GM12878 (cell line): ENCODE measurements around the gene SYNJ2. TPM values are rescaled to one million over a fixed set of nuclear protein-coding genes. Genes with fewer than 3 reads are reported as not detected.

ENCODE experiments used
- ATAC-seq: fragments of 200-7000 bp; cut with Tn5 transposase; 3 replicates; pipeline ENCODE4 v1.9.1; 2020; ENCODE audit warnings: mild to moderate bottlenecking, moderate library complexity
- BruUV-seq: library from RNA; stranded (reverse); fragments of 400-500 nt; replicated peaks from 2 replicates; lab custom pipeline; 2021; lab: Mats Ljungman, UMichigan
- CTCF ChIA-PET: fragments of 300-600 bp; sonication (Branson Sonifier 250); formaldehyde crosslinking; extraction: SDS; loops from one replicate; lab custom pipeline; 2021; ENCODE audit warnings: inconsistent platforms; lab: Yijun Ruan, JAX
- POLR2A ChIA-PET: fragments of 350-600 bp; formaldehyde crosslinking; extraction: SDS; loops from one replicate; lab custom pipeline; 2021; ENCODE audit warnings: inconsistent platforms; lab: Charles Lee
- RAD21 ChIA-PET: fragments of 300-600 bp; sonication (Branson Sonifier 250); formaldehyde crosslinking; loops from one replicate; lab custom pipeline; 2023; ENCODE audit warnings: antibody characterized with exemption; ENCODE audit not compliant: unreplicated experiment; lab: Charles Lee
- SMC1A ChIA-PET: fragments of 300-600 bp; sonication (Branson Sonifier 250); formaldehyde crosslinking; loops from one replicate; lab custom pipeline; 2023; ENCODE audit not compliant: unreplicated experiment, uncharacterized antibody; lab: Charles Lee
- DNase-seq: peaks from one replicate; pipeline ENCODE4 v3.0.0-alpha.2; 2011; ENCODE audit warnings: low read depth, low spot score
- FAIRE-seq: peaks from 3 replicates; lab custom pipeline; 2011; peaks lifted over from hg19 to GRCh38; lab: Jason Lieb, UNC
- H2AFZ ChIP-seq: 2 replicates; pipeline ENCODE4 v1.6.0; 2011; ENCODE audit warnings: low read depth, low read length, control low read depth; ENCODE audit not compliant: control insufficient read depth
- H3K27ac ChIP-seq: 2 replicates; pipeline ENCODE4 v1.5.1; 2011; ENCODE audit warnings: control low read depth; ENCODE audit not compliant: control insufficient read depth, insufficient read depth
- H3K27me3 ChIP-seq, 2 experiments: replicated peaks in 1 of 2; 2 replicates each; pipeline versions ENCODE4 v1.6.0 to v1.6.1; 2011; ENCODE audit warnings: low read length in 1 of 2; ENCODE audit not compliant: control insufficient read depth in 2 of 2, insufficient read depth in 2 of 2
- H3K36me3 ChIP-seq, 2 experiments: 2 replicates each; pipeline ENCODE4 v1.5.1; 2011; ENCODE audit warnings: low read length in 1 of 2; ENCODE audit not compliant: control insufficient read depth in 2 of 2, insufficient read depth in 2 of 2
- H3K4me1 ChIP-seq: 2 replicates; pipeline ENCODE4 v1.6.1; 2011; ENCODE audit warnings: mild to moderate bottlenecking, low read length, moderate library complexity, mixed read lengths; ENCODE audit not compliant: control insufficient read depth, insufficient read depth
- H3K4me2 ChIP-seq: 2 replicates; pipeline ENCODE4 v1.6.0; 2011; ENCODE audit warnings: control low read depth; ENCODE audit not compliant: control insufficient read depth, insufficient read depth
- H3K4me3 ChIP-seq: fragments of 200-600 bp; sonication (generic); 2 replicates; pipeline ENCODE4 v1.5.1; 2016
- H3K79me2 ChIP-seq: 2 replicates; pipeline ENCODE4 v1.6.0; 2011; ENCODE audit warnings: low read length; ENCODE audit not compliant: control insufficient read depth, insufficient read depth
- H3K9ac ChIP-seq: 2 replicates; pipeline ENCODE4 v1.8.0; 2011; ENCODE audit warnings: low read length, control low read depth, mixed read lengths; ENCODE audit not compliant: control insufficient read depth, insufficient read depth
- H3K9me3 ChIP-seq: replicated peaks from 3 replicates; pipeline ENCODE4 v1.5.1; 2011; ENCODE audit warnings: mild to moderate bottlenecking, low read length; ENCODE audit not compliant: control insufficient read depth, insufficient read depth
- H4K20me1 ChIP-seq: 2 replicates; pipeline ENCODE4 v1.6.0; 2011; ENCODE audit not compliant: control insufficient read depth, insufficient read depth
- EP300 ChIP-seq, 2 experiments: fragments of 150-350 bp in 1 of 2; IDR thresholded peaks; 2 replicates each; pipeline ENCODE4 v1.6.1; 2011 to 2012; ENCODE audit warnings: low read depth in 2 of 2, low read length in 2 of 2, borderline replicate concordance in 1 of 2, improper control_type of control experiment in 1 of 2, inconsistent platforms in 1 of 2; ENCODE audit not compliant: control insufficient read depth in 1 of 2
- FOXK2 ChIP-seq: fragments of 450-650 bp; IDR thresholded peaks from 2 replicates; pipeline ENCODE4 v1.6.1; 2017; ENCODE audit warnings: mild to moderate bottlenecking, moderate library complexity
- IRF4 ChIP-seq: IDR thresholded peaks from 2 replicates; pipeline ENCODE4 v1.6.1; 2011; ENCODE audit warnings: low read depth, low read length
- KAT2A ChIP-seq: conservative IDR thresholded peaks from 2 replicates; pipeline ENCODE4 v1.6.1; 2011; ENCODE audit warnings: low read depth, low read length; ENCODE audit not compliant: control insufficient read depth
- NFIC ChIP-seq: IDR thresholded peaks from 2 replicates; pipeline ENCODE4 v1.6.1; 2012; ENCODE audit warnings: low read depth, mild to moderate bottlenecking, inconsistent platforms, low read length, moderate library complexity
- POLR2AphosphoS5 ChIP-seq: IDR thresholded peaks from 2 replicates; pipeline ENCODE4 v1.6.1; 2011; ENCODE audit warnings: mild to moderate bottlenecking, low read length, inconsistent platforms
- RFX5 ChIP-seq: IDR thresholded peaks from 2 replicates; pipeline ENCODE4 v1.6.1; 2011; ENCODE audit warnings: low read depth, low read length, improper control_type of control experiment
- SIX5 ChIP-seq: IDR thresholded peaks from 2 replicates; pipeline ENCODE4 v1.6.1; 2011; ENCODE audit warnings: mild to moderate bottlenecking, low read depth, low read length, moderate library complexity; ENCODE audit not compliant: severe bottlenecking
- SMARCA5 ChIP-seq: fragments of 450-650 bp; IDR thresholded peaks from 2 replicates; pipeline ENCODE4 v1.6.1; 2017; ENCODE audit warnings: mild to moderate bottlenecking
- SMC3 ChIP-seq: IDR thresholded peaks from 2 replicates; pipeline ENCODE4 v1.6.1; 2011; ENCODE audit warnings: low read length, improper control_type of control experiment, borderline replicate concordance
- SUZ12 ChIP-seq: fragments of 200-600 bp; sonication (generic); IDR thresholded peaks from one replicate; pipeline ENCODE4 v1.6.1; 2018; ENCODE audit warnings: antibody characterized with exemption, mild to moderate bottlenecking; ENCODE audit not compliant: unreplicated experiment
- ZSCAN29 ChIP-seq: fragments of 450-650 bp; IDR thresholded peaks from 2 replicates; pipeline ENCODE4 v1.6.1; 2017; ENCODE audit warnings: mild to moderate bottlenecking, moderate library complexity
- WGBS: methylation state at CpG from one replicate; pipeline ENCODE4 v1.1.6; 2016; ENCODE audit warnings: low lambda C conversion rate; ENCODE audit not compliant: insufficient replicate concordance, insufficient coverage; ENCODE audit errors: missing lambda C conversion rate; 5-methylcytosine and 5-hydroxymethylcytosine counted together
- in situ Hi-C: fragments of 300-500 bp; cut with MboI; formaldehyde crosslinking; loops from 9 replicates; pipeline ENCODE4 v1.14.3; 2018; ENCODE audit warnings: mixed read lengths
- intact Hi-C: fragments of 100-400 bp; cut with micrococcal nuclease; formaldehyde crosslinking; loops from one replicate; pipeline ENCODE4 v1.14.2; 2022; ENCODE audit not compliant: unreplicated experiment
- polyA plus RNA-seq, 11 experiments: library from polyadenylated mRNA; depleted of rRNA in 4 of 11; unstranded in 6 of 11; stranded (reverse) in 5 of 11; fragments of >200 nt; fragmentation: Nextera tagmentation in 4 of 11; fragmentation: Illumina TruSeq in 1 of 11; extraction: Ambion mirVana in 4 of 11; extraction: Trizol in 1 of 11; gene quantifications; 1 replicate in 1 of 11; 2 replicates in 10 of 11; pipeline versions ENCODE4 v1.2.1 to v1.2.3, GENCODE V29; 2011 to 2016; ENCODE audit warnings: inconsistent platforms in 2 of 11, missing spikeins in 2 of 11, low read depth in 1 of 11
- total RNA-seq, 4 experiments: library from RNA; depleted of rRNA in 3 of 4; stranded (reverse); fragments of >200 nt in 3 of 4; fragmentation: Illumina TruSeq in 1 of 4; extraction: Trizol in 1 of 4; gene quantifications; 2 replicates each; pipeline versions ENCODE4 v1.2.1 to v1.2.3, GENCODE V29; 2013 to 2021
- TF ChIP-seq, protein P1 (sequence below): fragments of 450-650 bp; IDR thresholded peaks from 2 replicates; pipeline ENCODE4 v1.6.1; 2016; ENCODE audit warnings: mild to moderate bottlenecking
- TF ChIP-seq, protein P2 (sequence below): fragments of 450-650 bp; IDR thresholded peaks from 2 replicates; pipeline ENCODE4 v1.6.1; 2017; ENCODE audit warnings: mild to moderate bottlenecking, moderate library complexity
- TF ChIP-seq, protein P3 (sequence below): fragments of 450-650 bp; IDR thresholded peaks from 2 replicates; pipeline ENCODE4 v1.6.1; 2018; ENCODE audit warnings: borderline replicate concordance, mild to moderate bottlenecking; ENCODE audit not compliant: partially characterized antibody

The SYNJ2 gene
- total and polyA plus RNA-seq, 10 of the 15 experiments (the other 5 are each of a cell fraction or from before 2014, with no cell fraction given) = 0.11 to 1.8 (median 0.57) TPM

DNA sequence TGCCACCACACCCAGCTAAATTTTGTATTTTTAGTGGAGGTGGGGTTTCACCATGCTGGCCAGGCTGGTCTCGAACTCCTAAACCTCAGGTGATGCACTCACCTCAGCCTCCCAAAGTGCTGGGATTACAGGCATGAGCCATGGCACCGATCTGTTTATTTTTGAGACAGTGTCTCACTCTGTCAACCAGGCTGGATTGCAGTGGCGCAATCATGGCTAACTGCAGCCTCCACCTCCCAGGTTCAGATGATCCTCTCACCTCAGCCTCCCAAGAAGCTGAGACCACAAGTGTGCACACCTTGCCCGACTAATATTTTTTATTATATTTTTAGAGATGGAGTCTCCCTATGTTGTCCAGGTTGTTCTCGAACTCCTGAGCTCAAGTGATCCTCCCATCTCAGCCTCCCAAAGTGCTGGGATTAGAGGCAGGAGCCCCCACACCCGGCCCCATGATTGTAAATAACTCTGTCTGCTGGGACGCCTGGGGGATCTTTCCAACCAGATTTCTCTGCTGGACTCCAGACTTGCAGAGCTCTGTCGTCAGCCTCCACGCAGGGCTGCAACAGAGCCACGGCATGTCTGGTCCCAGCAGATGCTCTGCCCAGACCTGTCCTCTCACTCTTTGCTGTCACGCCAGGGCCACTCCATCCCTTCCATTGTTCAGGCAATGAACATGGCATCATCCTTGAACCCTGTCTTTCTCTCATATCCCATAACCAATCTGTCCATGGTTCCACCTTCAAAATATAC lies 25.3 kb downstream of the SYNJ2 start (continued):
- no peak for TF ChIP-seq EP300 (IDR thresholded peaks at IDR 0.05; ENCODE audit: borderline replicate concordance in 1 of 2, control insufficient read depth in 1 of 2, low read depth in 2 of 2, low read length in 2 of 2)
- TF ChIP-seq, protein P1, sequence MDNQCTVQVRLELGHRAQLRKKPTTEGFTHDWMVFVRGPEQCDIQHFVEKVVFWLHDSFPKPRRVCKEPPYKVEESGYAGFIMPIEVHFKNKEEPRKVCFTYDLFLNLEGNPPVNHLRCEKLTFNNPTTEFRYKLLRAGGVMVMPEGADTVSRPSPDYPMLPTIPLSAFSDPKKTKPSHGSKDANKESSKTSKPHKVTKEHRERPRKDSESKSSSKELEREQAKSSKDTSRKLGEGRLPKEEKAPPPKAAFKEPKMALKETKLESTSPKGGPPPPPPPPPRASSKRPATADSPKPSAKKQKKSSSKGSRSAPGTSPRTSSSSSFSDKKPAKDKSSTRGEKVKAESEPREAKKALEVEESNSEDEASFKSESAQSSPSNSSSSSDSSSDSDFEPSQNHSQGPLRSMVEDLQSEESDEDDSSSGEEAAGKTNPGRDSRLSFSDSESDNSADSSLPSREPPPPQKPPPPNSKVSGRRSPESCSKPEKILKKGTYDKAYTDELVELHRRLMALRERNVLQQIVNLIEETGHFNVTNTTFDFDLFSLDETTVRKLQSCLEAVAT = no peak

DNA sequence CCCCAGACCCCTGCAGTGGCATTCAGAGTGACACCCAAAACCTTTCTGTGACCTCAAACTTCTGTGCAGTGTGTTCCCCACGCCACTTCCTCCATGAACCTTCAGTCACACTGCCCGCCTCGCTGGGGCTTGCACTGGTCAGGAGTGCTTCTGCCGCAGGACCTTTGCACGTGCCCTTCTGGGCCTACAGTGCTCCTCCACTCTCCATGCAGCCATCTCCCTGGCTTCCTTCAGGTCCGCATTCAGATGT lies 27.1 kb downstream of the SYNJ2 start:
- no TSS peak for BruUV-seq
- Histone ChIP-seq H3K9ac (no peak overlapping the region), H3K4me2 (0 out of 2 replicates have a peak overlapping the region, but pooled peaks have one; percentile 5), H3K36me3 (no peaks in the 10 kb centered on the region), H3K9me3 (no peaks in the 10 kb centered on the region), H2AFZ (no peak overlapping the region), H4K20me1 (no peaks in the 10 kb centered on the region), H3K27me3 (no peaks in the 10 kb centered on the region), H3K4me3 (no peak overlapping the region), H3K79me2 (peaks cover 3% of the 10 kb centered on the region), H3K4me1 (peaks cover 38% of the 10 kb centered on the region), H3K27ac (no peak overlapping the region)
- ChIA-PET POLR2A (no interaction called here), SMC1A (interaction anchor here (0.6 kb wide), 1 partner anchor 15 kb away, joined by 3 read pairs; no protein-coding TSS in a partner anchor), CTCF (no interaction called here), RAD21 (no interaction called here)
- DNase-seq = no peak
- WGBS = 85% methylated on average over 6 of the region's 6 CpGs
- in situ Hi-C loops (no loop called here), intact Hi-C loops (no loop called here)
- no peak for ATAC-seq
- FAIRE-seq = no peak
- TF ChIP-seq POLR2AphosphoS5 = no peak
- TF ChIP-seq SUZ12 = no peak
- TF ChIP-seq, protein P2, sequence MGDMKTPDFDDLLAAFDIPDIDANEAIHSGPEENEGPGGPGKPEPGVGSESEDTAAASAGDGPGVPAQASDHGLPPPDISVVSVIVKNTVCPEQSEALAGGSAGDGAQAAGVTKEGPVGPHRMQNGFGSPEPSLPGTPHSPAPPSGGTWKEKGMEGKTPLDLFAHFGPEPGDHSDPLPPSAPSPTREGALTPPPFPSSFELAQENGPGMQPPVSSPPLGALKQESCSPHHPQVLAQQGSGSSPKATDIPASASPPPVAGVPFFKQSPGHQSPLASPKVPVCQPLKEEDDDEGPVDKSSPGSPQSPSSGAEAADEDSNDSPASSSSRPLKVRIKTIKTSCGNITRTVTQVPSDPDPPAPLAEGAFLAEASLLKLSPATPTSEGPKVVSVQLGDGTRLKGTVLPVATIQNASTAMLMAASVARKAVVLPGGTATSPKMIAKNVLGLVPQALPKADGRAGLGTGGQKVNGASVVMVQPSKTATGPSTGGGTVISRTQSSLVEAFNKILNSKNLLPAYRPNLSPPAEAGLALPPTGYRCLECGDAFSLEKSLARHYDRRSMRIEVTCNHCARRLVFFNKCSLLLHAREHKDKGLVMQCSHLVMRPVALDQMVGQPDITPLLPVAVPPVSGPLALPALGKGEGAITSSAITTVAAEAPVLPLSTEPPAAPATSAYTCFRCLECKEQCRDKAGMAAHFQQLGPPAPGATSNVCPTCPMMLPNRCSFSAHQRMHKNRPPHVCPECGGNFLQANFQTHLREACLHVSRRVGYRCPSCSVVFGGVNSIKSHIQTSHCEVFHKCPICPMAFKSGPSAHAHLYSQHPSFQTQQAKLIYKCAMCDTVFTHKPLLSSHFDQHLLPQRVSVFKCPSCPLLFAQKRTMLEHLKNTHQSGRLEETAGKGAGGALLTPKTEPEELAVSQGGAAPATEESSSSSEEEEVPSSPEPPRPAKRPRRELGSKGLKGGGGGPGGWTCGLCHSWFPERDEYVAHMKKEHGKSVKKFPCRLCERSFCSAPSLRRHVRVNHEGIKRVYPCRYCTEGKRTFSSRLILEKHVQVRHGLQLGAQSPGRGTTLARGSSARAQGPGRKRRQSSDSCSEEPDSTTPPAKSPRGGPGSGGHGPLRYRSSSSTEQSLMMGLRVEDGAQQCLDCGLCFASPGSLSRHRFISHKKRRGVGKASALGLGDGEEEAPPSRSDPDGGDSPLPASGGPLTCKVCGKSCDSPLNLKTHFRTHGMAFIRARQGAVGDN = no peak
- TF ChIP-seq SMARCA5 = no peak
- TF ChIP-seq NFIC = no peak
- TF ChIP-seq FOXK2 = no peak
- TF ChIP-seq RFX5 = no peak
- TF ChIP-seq KAT2A = no peak
- TF ChIP-seq SMC3 = no peak
- TF ChIP-seq, protein P3, sequence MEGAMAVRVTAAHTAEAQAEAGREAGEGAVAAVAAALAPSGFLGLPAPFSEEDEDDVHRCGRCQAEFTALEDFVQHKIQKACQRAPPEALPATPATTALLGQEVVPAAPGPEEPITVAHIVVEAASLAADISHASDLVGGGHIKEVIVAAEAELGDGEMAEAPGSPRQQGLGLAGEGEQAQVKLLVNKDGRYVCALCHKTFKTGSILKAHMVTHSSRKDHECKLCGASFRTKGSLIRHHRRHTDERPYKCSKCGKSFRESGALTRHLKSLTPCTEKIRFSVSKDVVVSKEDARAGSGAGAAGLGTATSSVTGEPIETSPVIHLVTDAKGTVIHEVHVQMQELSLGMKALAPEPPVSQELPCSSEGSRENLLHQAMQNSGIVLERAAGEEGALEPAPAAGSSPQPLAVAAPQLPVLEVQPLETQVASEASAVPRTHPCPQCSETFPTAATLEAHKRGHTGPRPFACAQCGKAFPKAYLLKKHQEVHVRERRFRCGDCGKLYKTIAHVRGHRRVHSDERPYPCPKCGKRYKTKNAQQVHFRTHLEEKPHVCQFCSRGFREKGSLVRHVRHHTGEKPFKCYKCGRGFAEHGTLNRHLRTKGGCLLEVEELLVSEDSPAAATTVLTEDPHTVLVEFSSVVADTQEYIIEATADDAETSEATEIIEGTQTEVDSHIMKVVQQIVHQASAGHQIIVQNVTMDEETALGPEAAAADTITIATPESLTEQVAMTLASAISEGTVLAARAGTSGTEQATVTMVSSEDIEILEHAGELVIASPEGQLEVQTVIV = no peak
- no peak for TF ChIP-seq ZSCAN29
- no peak for TF ChIP-seq IRF4
- no peak for TF ChIP-seq SIX5
